Mucosa of descending colon (tissue), 3 donors: Measurements from ENCODE around the gene SPSB4. TPM values are rescaled to one million over a fixed set of nuclear protein-coding genes. Genes with fewer than 3 reads are reported as not detected.

Experiments
- ATAC-seq: fragments of 200-7000 bp; cut with Tn5 transposase; one replicate; pipeline ENCODE4 v1.9.1; 2020; ENCODE audit warnings: mild to moderate bottlenecking, moderate library complexity
- DNase-seq, 3 donors: peaks; one replicate each; pipeline ENCODE4 v3.0.0-alpha.2; 2020
- H3K36me3 ChIP-seq: fragments of 200-600 bp; one replicate; pipeline ENCODE4 v1.8.0; 2021; ENCODE audit warnings: low read depth, mild to moderate bottlenecking
- H3K4me1 ChIP-seq: fragments of 200-600 bp; one replicate; pipeline ENCODE4 v1.8.0; 2021; ENCODE audit warnings: low read depth, mild to moderate bottlenecking
- H3K4me3 ChIP-seq: fragments of 200-600 bp; one replicate; pipeline ENCODE4 v1.8.0; 2021; ENCODE audit warnings: mild to moderate bottlenecking
- H3K9me3 ChIP-seq: fragments of 200-600 bp; one replicate; pipeline ENCODE4 v1.8.0; 2021; ENCODE audit warnings: mild to moderate bottlenecking
- CTCF ChIP-seq: fragments of 200-600 bp; IDR thresholded peaks from one replicate; pipeline ENCODE4 v1.8.0; 2022; ENCODE audit warnings: antibody characterized with exemption, mild to moderate bottlenecking
- intact Hi-C, 2 donors: fragments of 100-400 bp; cut with DNase I in 1 of 2; cut with micrococcal nuclease in 1 of 2; formaldehyde crosslinking; loops; one replicate each; pipeline versions ENCODE4 v1.11.0 to v1.11.1; 2022; cut with DNase I, micrococcal nuclease
- total RNA-seq, 3 donors: library from RNA; stranded (reverse); fragmentation: NEBNext Ultra II Directional in 2 of 3; extraction: Animal tissue kit (Norgen Biotek cat#: 25700) in 2 of 3; gene quantifications; one replicate each; pipeline versions ENCODE4 v1.2.1 to v1.2.4, GENCODE V29; 2021 to 2023
- donor health status: DM: no; HTN: no; CAD: no; lungs with moderate emphysema.
- donor health status: DM: no; HTN: no; CAD: no.
- donor health status: DM: no; HTN: yes; CAD: no.

Gene SPSB4
- total RNA-seq, 3 donors from 2014 or later: 0.10 to 0.85 (median 0.17) TPM

- Histone ChIP-seq H3K4me1 (no peaks in the 10 kb centered on the region), H3K36me3 (no peaks in the 10 kb centered on the region), H3K4me3 (no peak overlapping the region), H3K9me3 (no peaks in the 10 kb centered on the region)
- intact Hi-C loops: no loop called here
- no peak for ATAC-seq
- DNase-seq: no peak
- TF ChIP-seq CTCF: no peak
Observed at GRCh38 chr3:141153679-141153966, 102.5 kb downstream of the SPSB4 start.

GRCh38 chr3:141164852-141165251 lies 113.7 kb downstream of the SPSB4 start:
- H3K4me3 ChIP-seq: no peak overlapping the region
- peaks cover 3% of the 10 kb centered on the region for H3K9me3 ChIP-seq
- H3K4me1 ChIP-seq: no peaks in the 10 kb centered on the region
- ATAC-seq (no peak), DNase-seq (no peak)
- no peak for TF ChIP-seq CTCF
- intact Hi-C loops: no loop called here
- no peaks in the 10 kb centered on the region for H3K36me3 ChIP-seq

- no peak for TF ChIP-seq CTCF
- no peaks in the 10 kb centered on the region for H3K36me3 ChIP-seq
- DNase-seq: no peak
- no peak overlapping the region for H3K4me3 ChIP-seq
- intact Hi-C loops: no loop called here
- no peaks in the 10 kb centered on the region for H3K4me1 ChIP-seq
- no peak for ATAC-seq
- no peaks in the 10 kb centered on the region for H3K9me3 ChIP-seq
Observed at GRCh38 chr3:141167681-141168080, 116.5 kb downstream of the SPSB4 start.

GRCh38 chr3:141170678-141171295 lies 119.6 kb downstream of the SPSB4 start:
- intact Hi-C loops: no loop called here
- DNase-seq: no peak

GRCh38 chr3:141174674-141175073 lies 123.5 kb downstream of the SPSB4 start:
- Histone ChIP-seq H3K9me3 (no peaks in the 10 kb centered on the region), H3K36me3 (no peaks in the 10 kb centered on the region), H3K4me1 (no peaks in the 10 kb centered on the region), H3K4me3 (no peak overlapping the region)
- no peak for DNase-seq
- intact Hi-C loops: no loop called here
- TF ChIP-seq CTCF: no peak
- no peak for ATAC-seq

More at GRCh38 chr3:141170678-141171295, 119.6 kb downstream of the SPSB4 start:
- Histone ChIP-seq H3K4me3 (no peak overlapping the region), H3K9me3 (no peaks in the 10 kb centered on the region), H3K4me1 (no peaks in the 10 kb centered on the region), H3K36me3 (no peaks in the 10 kb centered on the region)
- no peak for TF ChIP-seq CTCF
- ATAC-seq: no peak

- no peaks in the 10 kb centered on the region for H3K4me1 ChIP-seq
- intact Hi-C loops: no loop called here
- no peaks in the 10 kb centered on the region for H3K9me3 ChIP-seq
- H3K4me3 ChIP-seq: no peak overlapping the region
- no peaks in the 10 kb centered on the region for H3K36me3 ChIP-seq
- no peak for ATAC-seq
- no peak for DNase-seq
- no peak for TF ChIP-seq CTCF
Observed at GRCh38 chr3:141176775-141177174, 125.6 kb downstream of the SPSB4 start.
